Thyroid gland (tissue), 4 donors: ENCODE results near the gene AMMECR1. TPM values are rescaled to one million over a fixed set of nuclear protein-coding genes. Genes with fewer than 3 reads are reported as not detected.

Experiments
- DNase-seq, 2 donors: peaks; one replicate each; pipeline ENCODE4 v3.0.0-alpha.2; 2019
- H3K27ac ChIP-seq, 3 donors: fragments of 200-600 bp; sonication (generic); 1 replicate in 2 of 3; 2 replicates in 1 of 3; pipeline ENCODE4 v1.5.1; 2016 to 2019; ENCODE audit warnings: mild to moderate bottlenecking in 1 of 3, moderate library complexity in 1 of 3
- H3K27me3 ChIP-seq: fragments of 200-600 bp; sonication (generic); one replicate; pipeline ENCODE4 v1.5.1; 2019
- H3K36me3 ChIP-seq, 2 donors: fragments of 200-600 bp; sonication (generic); one replicate each; pipeline ENCODE4 v1.5.1; 2016 to 2019
- H3K4me1 ChIP-seq, 2 donors: fragments of 200-600 bp; sonication (generic); one replicate each; pipeline ENCODE4 v1.5.1; 2017 to 2019
- H3K4me3 ChIP-seq, 3 donors: fragments of 200-600 bp; sonication (generic); replicated peaks in 1 of 3; 1 replicate in 2 of 3; 2 replicates in 1 of 3; pipeline ENCODE4 v1.5.1; 2016; ENCODE audit warnings: mild to moderate bottlenecking in 1 of 3
- H3K9me3 ChIP-seq: fragments of 200-600 bp; sonication (generic); one replicate; pipeline ENCODE4 v1.5.1; 2017
- CTCF ChIP-seq, 6 experiments: fragments of 200-600 bp in 3 of 6; fragments of 450-650 bp in 3 of 6; sonication (generic) in 3 of 6; IDR thresholded peaks; one replicate each; pipeline ENCODE4 v1.5.1; 2016 to 2019; ENCODE audit warnings: antibody characterized with exemption in 6 of 6, mild to moderate bottlenecking in 2 of 6, inconsistent platforms in 1 of 6, moderate library complexity in 1 of 6
- POLR2A ChIP-seq, 2 donors: fragments of 450-650 bp; IDR thresholded peaks; one replicate each; pipeline ENCODE4 v1.6.1; 2017; ENCODE audit warnings: antibody characterized with exemption in 2 of 2, mild to moderate bottlenecking in 2 of 2, moderate library complexity in 1 of 2
- WGBS, 2 donors: methylation state at CpG; one replicate each; pipeline ENCODE4 v1.1.5; 2017; 5-methylcytosine and 5-hydroxymethylcytosine counted together
- intact Hi-C: fragments of 100-400 bp; cut with DNase I; formaldehyde crosslinking; loops from one replicate; pipeline ENCODE4 v1.15.1; 2023
- total RNA-seq, 4 donors: library from RNA; depleted of rRNA; stranded (reverse); fragments of >200 nt; gene quantifications; one replicate each; pipeline ENCODE4 v1.2.3, GENCODE V29; 2016

Gene AMMECR1
- total RNA-seq, 4 donors from 2014 or later = 6.2 to 38.0 (median 11.0) TPM

GRCh38 chrX:110181459-110182137 lies 136.3 kb downstream of the AMMECR1 start:
- H3K4me3 ChIP-seq = no peak overlapping the region
- H3K9me3 ChIP-seq = no peaks in the 10 kb centered on the region
- intact Hi-C loops = no loop called here
- H3K4me1 ChIP-seq = no peaks in the 10 kb centered on the region
- no peak overlapping the region for H3K27ac ChIP-seq
- no peaks in the 10 kb centered on the region for H3K36me3 ChIP-seq
- WGBS, 2 donors = 93 to 94% methylated on average over 2 of the region's 2 CpGs
- TF ChIP-seq CTCF (IDR thresholded peaks at IDR 0.05) (no peak), POLR2A (IDR thresholded peaks at IDR 0.05) (no peak)
- H3K27me3 ChIP-seq = no peaks in the 10 kb centered on the region
- no peak for DNase-seq

- Histone ChIP-seq H3K36me3 (no peaks in the 10 kb centered on the region), H3K27me3 (no peaks in the 10 kb centered on the region), H3K4me1 (no peaks in the 10 kb centered on the region), H3K27ac (no peak overlapping the region), H3K4me3 (no peak overlapping the region), H3K9me3 (no peaks in the 10 kb centered on the region)
- 73 to 76% methylated on average over 6 of the region's 6 CpGs for WGBS, 2 donors
- no peak for DNase-seq
- intact Hi-C loops = no loop called here
- TF ChIP-seq CTCF (IDR thresholded peaks at IDR 0.05) (no peak), POLR2A (IDR thresholded peaks at IDR 0.05) (no peak)
Observed at GRCh38 chrX:110180928-110181310, 137.0 kb downstream of the AMMECR1 start.

GRCh38 chrX:110180176-110180927 lies 137.5 kb downstream of the AMMECR1 start:
- Histone ChIP-seq H3K27me3 (no peaks in the 10 kb centered on the region), H3K9me3 (no peaks in the 10 kb centered on the region), H3K27ac (no peak overlapping the region), H3K36me3 (no peaks in the 10 kb centered on the region), H3K4me3 (no peak overlapping the region), H3K4me1 (no peaks in the 10 kb centered on the region)
- WGBS, 2 donors = 69% methylated on average over 3 of the region's 5 CpGs; no CpG with 5 or more reads in 1 of the 2 donors
- intact Hi-C loops = no loop called here
- TF ChIP-seq CTCF (IDR thresholded peaks at IDR 0.05) (no peak), POLR2A (IDR thresholded peaks at IDR 0.05) (no peak)
- no peak for DNase-seq

- intact Hi-C loops = no loop called here
- no peak for DNase-seq
- Histone ChIP-seq H3K9me3 (no peaks in the 10 kb centered on the region), H3K4me1 (peaks cover 0 to 4% of the 10 kb centered on the region in 2 donors), H3K27me3 (no peaks in the 10 kb centered on the region), H3K36me3 (no peaks in the 10 kb centered on the region), H3K27ac (no peak overlapping the region), H3K4me3 (no peak overlapping the region)
- WGBS, 2 donors = 85 to 90% methylated on average over 4 to 5 of the region's 5 CpGs
- no peak for TF ChIP-seq CTCF (IDR thresholded peaks at IDR 0.05)
- TF ChIP-seq POLR2A (IDR thresholded peaks at IDR 0.05) = no peak
Observed at GRCh38 chrX:110178179-110178865, 139.6 kb downstream of the AMMECR1 start.
